Vagina (tissue), 2 donors: ENCODE measurements around the gene FAF1. TPM values are rescaled to one million over a fixed set of nuclear protein-coding genes. Genes with fewer than 3 reads are reported as not detected.
"Not testable (repeated sequence)": the region's sequence is repeated elsewhere in the genome, so short reads cannot be mapped to it uniquely, and the experiment has no call there.

Experiments
- DNase-seq, 2 donors: peaks; one replicate each; pipeline ENCODE4 v3.0.0-alpha.2; 2017; ENCODE audit errors: extremely low spot score in 2 of 2
- H3K27ac ChIP-seq: fragments of 200-600 bp; sonication (generic); one replicate; pipeline ENCODE4 v1.5.1; 2019
- H3K27me3 ChIP-seq: fragments of 200-600 bp; sonication (generic); one replicate; pipeline ENCODE4 v1.5.1; 2019
- H3K36me3 ChIP-seq, 2 donors: fragments of 200-600 bp; sonication (generic); one replicate each; pipeline ENCODE4 v1.5.1; 2017 to 2019
- H3K4me1 ChIP-seq: fragments of 200-600 bp; sonication (generic); one replicate; pipeline ENCODE4 v1.5.1; 2019
- H3K4me3 ChIP-seq, 2 donors: fragments of 200-600 bp; sonication (generic); 1 replicate in 1 of 2; 2 replicates in 1 of 2; pipeline ENCODE4 v1.5.1; 2016 to 2019
- H3K9me3 ChIP-seq: fragments of 200-600 bp; sonication (generic); one replicate; pipeline ENCODE4 v1.5.1; 2019
- CTCF ChIP-seq, 3 experiments: fragments of 450-650 bp in 2 of 3; fragments of 200-600 bp in 1 of 3; sonication (generic) in 1 of 3; IDR thresholded peaks; one replicate each; pipeline ENCODE4 v1.5.1; 2017 to 2019; ENCODE audit warnings: antibody characterized with exemption in 3 of 3, mild to moderate bottlenecking in 2 of 3, moderate library complexity in 2 of 3
- POLR2A ChIP-seq, 2 donors: fragments of 450-650 bp; IDR thresholded peaks; one replicate each; pipeline ENCODE4 v1.6.1; 2017; ENCODE audit warnings: antibody characterized with exemption in 2 of 2, mild to moderate bottlenecking in 2 of 2, moderate library complexity in 2 of 2
- POLR2AphosphoS5 ChIP-seq, 2 donors: sonication (generic); formaldehyde crosslinking; IDR thresholded peaks; one replicate each; pipeline ENCODE4 v1.9.0; 2017; ENCODE audit warnings: antibody characterized with exemption in 2 of 2, mild to moderate bottlenecking in 2 of 2, low read depth in 1 of 2; ENCODE audit not compliant: insufficient read depth in 1 of 2
- intact Hi-C: fragments of 100-400 bp; cut with DNase I; formaldehyde crosslinking; loops from one replicate; pipeline ENCODE4 v1.15.1; 2023
- total RNA-seq: library from RNA; depleted of rRNA; stranded (reverse); fragments of >200 nt; gene quantifications from one replicate; pipeline ENCODE4 v1.2.3, GENCODE V29; 2016

The FAF1 gene
- total RNA-seq, 1 donor from 2014 or later, result 40.0 TPM

GRCh38 chr1:50964863-50965262 lies 4.8 kb upstream of the FAF1 start:
- Histone ChIP-seq H3K4me3 (no peak overlapping the region), H3K36me3 (no peaks in the 10 kb centered on the region), H3K27ac (no peak overlapping the region), H3K27me3 (no peaks in the 10 kb centered on the region), H3K9me3 (no peaks in the 10 kb centered on the region), H3K4me1 (peaks cover 20% of the 10 kb centered on the region)
- TF ChIP-seq POLR2A (IDR thresholded peaks at IDR 0.05) (no peak), CTCF (IDR thresholded peaks at IDR 0.05) (no peak), POLR2AphosphoS5 (IDR thresholded peaks at IDR 0.05; ENCODE audit: insufficient read depth in 1 of 2, low read depth in 1 of 2) (no peak)
- intact Hi-C loops, result no loop called here
- no peak for DNase-seq

DNA sequence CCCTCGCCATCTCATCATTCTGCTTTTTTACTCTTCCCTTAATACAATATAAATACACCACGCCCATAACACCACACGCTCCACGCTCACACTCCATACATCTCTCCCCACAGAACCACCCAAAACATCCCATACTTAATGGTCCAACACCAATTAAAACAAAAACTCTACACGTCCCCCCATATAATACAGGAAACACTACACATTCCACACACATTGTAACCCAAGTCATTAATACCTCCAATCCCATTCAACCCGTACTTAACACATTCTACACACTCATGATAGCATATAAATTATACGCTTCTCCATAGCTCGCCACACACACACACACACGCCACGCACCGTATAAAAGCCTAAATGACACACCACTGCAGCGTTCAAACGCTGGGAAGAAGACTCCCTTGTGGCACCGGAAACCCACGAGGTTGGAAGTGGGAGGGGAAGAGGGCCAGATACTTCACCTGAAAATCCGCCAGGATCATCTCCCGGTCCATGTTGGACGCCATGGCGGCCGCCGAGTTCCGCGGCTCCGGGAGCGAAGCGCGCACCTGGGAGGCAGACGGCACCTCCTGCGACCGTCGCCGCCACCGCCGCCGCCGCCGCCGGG lies 659 bp downstream of the FAF1 start:
- DNase-seq, result no peak
- intact Hi-C loops, result no loop called here

GRCh38 chr1:50955116-50955515 lies 5.0 kb downstream of the FAF1 start:
- intact Hi-C loops, result no loop called here
- Histone ChIP-seq H3K4me1 (peaks cover 12% of the 10 kb centered on the region), H3K4me3 (no peak overlapping the region), H3K27ac (no peak overlapping the region), H3K27me3 (no peaks in the 10 kb centered on the region), H3K9me3 (no peaks in the 10 kb centered on the region), H3K36me3 (no peaks in the 10 kb centered on the region)
- TF ChIP-seq CTCF (IDR thresholded peaks at IDR 0.05), result no peak
- TF ChIP-seq POLR2AphosphoS5 (IDR thresholded peaks at IDR 0.05; ENCODE audit: insufficient read depth in 1 of 2, low read depth in 1 of 2), result no peak
- TF ChIP-seq POLR2A (IDR thresholded peaks at IDR 0.05), result no peak
- DNase-seq, result no peak

More for the DNA sequence above, 659 bp downstream of the FAF1 start:
- Histone ChIP-seq H3K4me3 (peak overlapping the region; percentile 46 to 70), H3K9me3 (no peaks in the 10 kb centered on the region), H3K36me3 (no peaks in the 10 kb centered on the region), H3K4me1 (peaks cover 18% of the 10 kb centered on the region), H3K27ac (peak overlapping the region; percentile 82), H3K27me3 (no peaks in the 10 kb centered on the region)
- no peak for TF ChIP-seq CTCF (IDR thresholded peaks at IDR 0.05)
- TF ChIP-seq POLR2AphosphoS5 (IDR thresholded peaks at IDR 0.05; ENCODE audit: insufficient read depth in 1 of 2, low read depth in 1 of 2), result no peak
- no peak for TF ChIP-seq POLR2A (IDR thresholded peaks at IDR 0.05)

DNA sequence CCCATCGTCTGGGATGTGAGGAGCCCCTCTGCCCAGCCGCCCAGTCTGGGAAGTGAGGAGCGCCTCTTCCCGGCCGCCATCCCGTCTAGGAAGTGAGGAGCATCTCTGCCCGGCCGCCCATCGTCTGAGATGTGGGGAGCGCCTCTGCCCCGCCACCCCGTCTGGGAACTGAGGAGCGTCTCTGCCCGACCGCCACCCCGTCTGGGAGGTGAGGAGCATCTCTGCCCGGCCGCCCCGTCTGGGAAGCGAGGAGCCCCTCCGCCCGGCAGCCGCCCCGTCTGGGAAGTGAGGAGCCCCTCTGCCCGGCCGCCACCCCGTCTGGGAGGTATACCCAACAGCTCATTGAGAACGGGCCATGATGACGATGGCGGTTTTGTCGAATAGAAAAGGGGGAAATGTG lies 7.5 kb downstream of the FAF1 start:
- H3K4me1 ChIP-seq, H3K27me3 ChIP-seq, DNase-seq, H3K4me3 ChIP-seq, intact Hi-C loops, H3K27ac ChIP-seq, H3K36me3 ChIP-seq, H3K9me3 ChIP-seq: not testable (repeated sequence)

DNA sequence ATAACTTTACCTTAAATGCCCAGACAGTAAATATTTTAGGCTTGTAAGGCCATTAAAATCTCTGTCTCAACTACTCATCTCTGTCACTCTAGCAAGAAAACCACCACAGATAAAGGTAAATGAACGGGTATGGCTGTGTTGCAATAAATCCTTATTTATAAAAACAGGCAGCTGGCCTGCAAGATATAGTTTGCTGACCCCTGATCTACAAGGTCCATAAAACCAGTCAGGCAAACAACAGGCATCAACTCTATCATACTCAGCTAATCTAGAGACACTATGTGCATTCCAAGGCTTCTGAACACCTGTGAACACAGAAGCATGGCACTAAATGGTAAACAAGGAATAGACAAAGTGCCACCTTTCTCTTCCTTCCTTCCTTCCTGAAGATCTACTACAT lies 9.7 kb downstream of the FAF1 start:
- TF ChIP-seq POLR2A (IDR thresholded peaks at IDR 0.05) (no peak), POLR2AphosphoS5 (IDR thresholded peaks at IDR 0.05; ENCODE audit: insufficient read depth in 1 of 2, low read depth in 1 of 2) (no peak), CTCF (IDR thresholded peaks at IDR 0.05) (no peak)
- H3K27me3 ChIP-seq, result no peaks in the 10 kb centered on the region
- H3K27ac ChIP-seq, result no peak overlapping the region
- no peaks in the 10 kb centered on the region for H3K36me3 ChIP-seq
- no peak overlapping the region for H3K4me3 ChIP-seq
- H3K9me3 ChIP-seq, result no peaks in the 10 kb centered on the region
- no peaks in the 10 kb centered on the region for H3K4me1 ChIP-seq
- intact Hi-C loops, result no loop called here
- no peak for DNase-seq
